Measurements from ENCODE around the gene NEK9.

GRCh38 chr14:75042035-75042434 lies 84.8 kb downstream of the NEK9 start:
- TF ChIP-seq, protein P1, sequence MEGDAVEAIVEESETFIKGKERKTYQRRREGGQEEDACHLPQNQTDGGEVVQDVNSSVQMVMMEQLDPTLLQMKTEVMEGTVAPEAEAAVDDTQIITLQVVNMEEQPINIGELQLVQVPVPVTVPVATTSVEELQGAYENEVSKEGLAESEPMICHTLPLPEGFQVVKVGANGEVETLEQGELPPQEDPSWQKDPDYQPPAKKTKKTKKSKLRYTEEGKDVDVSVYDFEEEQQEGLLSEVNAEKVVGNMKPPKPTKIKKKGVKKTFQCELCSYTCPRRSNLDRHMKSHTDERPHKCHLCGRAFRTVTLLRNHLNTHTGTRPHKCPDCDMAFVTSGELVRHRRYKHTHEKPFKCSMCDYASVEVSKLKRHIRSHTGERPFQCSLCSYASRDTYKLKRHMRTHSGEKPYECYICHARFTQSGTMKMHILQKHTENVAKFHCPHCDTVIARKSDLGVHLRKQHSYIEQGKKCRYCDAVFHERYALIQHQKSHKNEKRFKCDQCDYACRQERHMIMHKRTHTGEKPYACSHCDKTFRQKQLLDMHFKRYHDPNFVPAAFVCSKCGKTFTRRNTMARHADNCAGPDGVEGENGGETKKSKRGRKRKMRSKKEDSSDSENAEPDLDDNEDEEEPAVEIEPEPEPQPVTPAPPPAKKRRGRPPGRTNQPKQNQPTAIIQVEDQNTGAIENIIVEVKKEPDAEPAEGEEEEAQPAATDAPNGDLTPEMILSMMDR (IDR thresholded peaks at IDR 0.05; ENCODE audit: low read depth, low read length, poor library complexity, severe bottlenecking): no peak
- no peak for TF ChIP-seq EZH2phosphoT487 (IDR thresholded peaks at IDR 0.05; ENCODE audit: borderline replicate concordance, low read length)

All from DOHH2 (cell line).